ENCODE results near the gene SERTAD2. TPM values are rescaled to one million over a fixed set of nuclear protein-coding genes. Genes with fewer than 3 reads are reported as not detected.

Gene SERTAD2
- total RNA-seq, 1 donor from 2014 or later: 13.6 TPM

Other genes with a start within 250 kb of the SERTAD2 start
- 6.6 TPM for gene LGALSL, start 199.8 kb downstream of the SERTAD2 start, total RNA-seq
- gene AFTPH, start 129.6 kb downstream of the SERTAD2 start, total RNA-seq: 14.0 TPM

Measured in Right ventricle myocardium inferior (tissue), 1 donor.